GM19452 (cell line): Measurements from ENCODE around the gene PRSS16.
A peak's percentile ranks its signal among the peaks of the same experiment; 100 is the strongest.
"Not testable (repeated sequence)": the region's sequence is repeated elsewhere in the genome, so short reads cannot be mapped to it uniquely, and the experiment has no call there.

Experiments used
- ATAC-seq: cut with Tn5 transposase; IDR thresholded peaks from one replicate; pipeline ENCODE4 v1.9.1; 2021; ENCODE audit not compliant: unreplicated experiment

PRSS16 gene

GRCh38 chr6:27242589-27243265 is 4.8 kb upstream of the PRSS16 start:
- ATAC-seq, result no peak

GRCh38 chr6:27248783-27249182 is 1.3 kb downstream of the PRSS16 start:
- no peak for ATAC-seq

DNA sequence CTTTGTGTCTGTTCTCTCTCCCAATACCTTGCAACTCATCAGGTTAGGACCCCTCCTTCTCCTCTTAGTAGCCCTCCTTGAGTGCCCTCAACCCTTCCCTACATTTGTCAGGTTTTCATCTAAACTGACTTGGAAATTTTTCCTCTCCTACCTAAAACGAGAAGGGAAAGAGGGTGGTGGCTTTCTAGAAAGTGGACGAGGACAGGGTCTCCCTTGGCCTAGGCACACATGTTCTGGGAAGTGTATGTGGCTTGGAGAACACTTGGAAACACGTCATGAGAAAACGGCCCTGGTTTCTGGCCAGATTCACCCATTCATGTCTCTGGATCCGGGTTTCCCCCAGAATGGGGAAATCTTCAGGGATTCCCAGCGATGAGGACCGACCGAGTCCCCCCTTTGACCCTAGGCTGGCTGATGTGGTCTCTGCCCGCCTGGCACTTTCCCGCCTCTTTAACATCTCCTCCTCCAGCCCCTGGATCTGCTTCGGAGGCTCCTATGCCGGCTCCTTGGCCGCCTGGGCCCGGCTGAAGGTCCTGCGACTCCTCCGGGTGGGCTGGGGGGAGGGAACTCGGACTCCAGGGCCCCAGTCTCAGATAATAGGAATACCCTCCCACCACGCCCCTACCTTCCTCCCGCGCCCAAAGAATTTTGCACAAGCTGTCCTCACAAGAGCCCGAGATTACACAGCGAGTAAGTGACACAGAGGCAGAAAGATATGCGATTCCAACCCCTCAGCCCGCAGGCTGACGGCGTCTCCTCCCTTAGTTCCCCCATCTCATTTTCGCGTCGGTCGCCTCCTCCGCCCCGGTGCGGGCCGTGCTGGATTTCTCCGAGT is 3.0 kb downstream of the PRSS16 start:
- no peak for ATAC-seq

- ATAC-seq, result peak; percentile 63
Measured at GRCh38 chr6:27251112-27251605, 3.7 kb downstream of the PRSS16 start.

DNA sequence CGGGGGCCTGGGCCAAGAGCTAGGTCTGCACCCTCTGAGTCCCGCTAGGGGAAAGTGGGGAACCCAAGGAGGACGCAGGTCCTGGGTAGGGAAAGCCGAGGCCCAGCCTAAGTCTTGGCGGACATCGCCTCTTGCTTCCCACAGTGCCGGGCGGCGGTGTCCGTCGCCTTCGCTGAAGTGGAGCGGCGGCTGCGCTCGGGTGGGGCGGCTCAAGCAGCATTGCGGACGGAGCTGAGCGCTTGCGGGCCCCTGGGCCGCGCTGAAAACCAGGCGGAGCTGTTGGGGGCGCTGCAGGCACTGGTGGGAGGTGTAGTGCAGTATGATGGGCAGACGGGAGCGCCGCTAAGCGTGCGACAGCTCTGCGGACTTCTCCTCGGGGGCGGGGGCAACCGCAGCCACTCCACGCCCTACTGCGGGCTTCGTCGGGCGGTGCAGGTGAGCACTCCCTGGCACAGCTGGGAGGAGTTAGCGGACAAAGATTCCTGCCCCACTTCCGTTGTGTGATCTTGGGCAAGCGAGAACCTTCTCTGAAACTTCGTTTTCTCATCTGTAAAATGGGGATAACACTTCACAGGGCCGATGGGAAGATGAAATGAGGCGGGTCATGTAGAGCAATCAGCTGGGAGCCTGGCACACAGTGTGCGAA is 4.2 kb downstream of the PRSS16 start:
- peak; percentile 75 for ATAC-seq

DNA sequence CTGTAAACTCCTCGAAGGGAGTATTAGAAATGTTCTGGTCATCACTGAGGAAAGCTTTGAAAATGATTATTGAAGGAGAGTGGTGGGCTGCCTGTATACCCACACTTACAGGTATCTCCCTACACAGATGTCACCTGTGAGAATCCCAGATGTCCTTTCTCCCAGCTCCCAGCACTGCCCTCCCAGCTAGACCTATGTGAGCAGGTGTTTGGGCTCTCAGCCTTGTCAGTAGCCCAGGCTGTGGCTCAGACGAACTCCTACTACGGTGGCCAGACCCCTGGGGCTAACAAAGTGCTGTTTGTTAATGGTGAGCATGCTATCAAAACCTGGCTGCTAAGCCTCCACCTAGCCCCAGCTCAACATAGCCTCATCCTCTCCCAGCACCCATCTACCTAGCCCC is 7.1 kb downstream of the PRSS16 start:
- ATAC-seq, result no peak

- no peak for ATAC-seq
Measured at GRCh38 chr6:27255866-27256265, 8.4 kb downstream of the PRSS16 start.

DNA sequence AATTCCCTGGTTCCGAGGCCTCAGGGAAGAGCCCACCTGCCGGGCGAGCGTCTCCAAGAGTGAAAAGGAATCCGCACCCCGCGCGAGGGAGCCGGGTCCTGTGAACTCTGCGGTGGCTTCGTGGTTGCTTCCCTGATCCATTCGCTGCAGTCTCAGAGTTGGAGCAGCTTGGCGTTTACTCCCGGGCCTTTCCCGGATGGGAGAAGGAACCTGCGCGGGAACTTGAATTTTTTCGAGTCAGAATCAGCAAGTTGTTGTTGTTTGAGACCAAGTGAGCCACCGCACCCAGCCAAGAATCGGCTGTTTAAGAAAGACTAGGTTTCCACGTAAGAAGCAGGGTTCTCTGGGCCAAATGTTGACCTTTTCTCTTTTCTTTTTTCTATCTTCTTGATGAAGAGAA is 12.9 kb downstream of the PRSS16 start:
- no peak for ATAC-seq

DNA sequence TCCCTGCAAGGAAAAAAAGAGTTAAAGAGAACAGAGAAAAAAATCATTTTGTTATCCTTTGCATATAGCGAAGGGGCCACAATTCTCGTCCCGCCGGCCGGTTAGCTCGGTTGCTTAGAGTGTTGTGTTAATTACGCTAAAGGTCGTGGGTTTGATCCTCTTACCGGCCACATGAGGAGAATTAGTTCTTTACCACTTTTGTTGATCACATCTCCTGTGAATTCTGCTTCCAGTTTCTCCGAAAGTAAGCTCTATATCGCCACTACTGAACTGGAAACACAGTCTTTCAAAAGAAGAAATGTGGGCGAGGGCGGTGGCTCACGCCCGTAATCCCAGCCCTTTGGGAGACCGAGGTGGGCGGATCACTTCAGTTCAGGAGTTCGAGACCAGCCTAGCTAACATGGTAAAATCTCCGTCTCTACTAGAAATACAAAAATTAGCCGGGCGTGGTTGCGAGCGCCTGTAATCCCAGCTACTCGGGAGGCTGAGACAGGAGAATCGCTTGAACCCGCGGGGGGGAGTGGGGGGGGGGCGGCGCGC is 13.4 kb downstream of the PRSS16 start:
- ATAC-seq, result no peak

- ATAC-seq, result no peak
Measured at GRCh38 chr6:27263886-27264285, 16.4 kb downstream of the PRSS16 start.

- not testable (repeated sequence) for ATAC-seq
Measured at GRCh38 chr6:27267003-27267402, 19.5 kb downstream of the PRSS16 start.

DNA sequence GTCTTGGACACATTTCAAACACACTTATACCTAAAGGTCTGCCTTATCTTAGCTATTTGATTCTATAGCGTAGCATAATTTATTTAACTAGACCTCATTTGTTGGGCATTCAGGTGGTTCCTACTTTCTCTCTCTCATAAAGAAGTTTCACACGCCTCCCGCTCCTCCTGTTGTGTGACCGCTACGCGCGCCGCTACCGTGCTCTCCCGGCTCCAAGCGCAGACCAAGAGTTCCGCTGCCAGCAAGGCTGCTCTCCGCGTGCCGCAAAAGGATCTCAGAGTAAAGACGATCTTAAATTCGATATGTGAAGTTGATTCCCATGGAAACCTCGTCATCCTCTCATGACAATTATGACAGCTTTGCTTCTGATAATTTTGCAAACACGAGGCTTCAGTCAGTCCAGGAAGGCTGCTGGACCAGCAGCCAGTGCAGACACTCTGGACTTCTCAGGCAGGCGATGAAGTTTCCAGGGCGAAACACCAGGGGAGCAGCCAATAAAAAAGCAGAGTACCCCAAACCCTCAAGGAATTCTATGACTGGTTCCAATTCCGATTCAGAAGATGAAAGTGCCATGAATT is 20.4 kb downstream of the PRSS16 start:
- no peak for ATAC-seq

DNA sequence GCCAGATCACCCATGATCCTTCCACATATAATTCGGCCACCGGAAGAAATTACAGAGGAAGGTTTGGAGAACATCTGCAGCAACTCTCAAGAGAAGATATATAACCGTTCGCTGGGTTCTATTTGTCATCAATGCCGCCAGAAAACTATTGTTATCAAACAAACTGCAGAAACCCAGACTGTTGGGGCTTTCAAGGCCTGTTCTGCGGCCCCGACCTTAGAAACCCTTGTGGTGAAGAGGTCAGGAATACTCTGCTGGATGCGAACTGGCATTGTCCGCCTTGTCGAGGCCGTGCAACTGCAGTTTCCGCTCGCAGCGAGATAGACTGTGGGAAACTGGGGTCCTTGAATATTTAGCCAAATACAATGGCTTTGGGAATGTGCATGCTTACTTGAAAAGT is 21.3 kb downstream of the PRSS16 start:
- ATAC-seq, result no peak

DNA sequence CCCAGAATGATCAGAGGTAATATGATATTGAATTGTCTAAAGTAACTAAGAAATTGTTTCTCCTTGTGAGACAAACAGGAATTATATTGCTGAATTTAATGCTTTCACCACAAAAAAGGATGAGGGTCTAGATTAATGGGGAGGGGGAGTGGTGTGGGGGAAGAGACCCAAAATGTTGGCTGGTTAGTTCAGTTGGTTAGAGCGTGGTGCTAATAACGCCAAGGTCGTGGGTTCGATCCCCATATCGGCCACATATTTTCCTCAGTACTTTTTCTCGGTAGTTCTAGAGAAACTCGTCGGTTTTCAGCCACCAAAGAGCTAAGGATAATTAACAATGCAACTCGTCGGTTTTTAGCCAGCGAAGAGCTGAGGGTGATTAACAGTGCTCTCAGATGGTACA is 26.3 kb downstream of the PRSS16 start:
- ATAC-seq, result no peak

GRCh38 chr6:27275025-27275956 is 27.8 kb downstream of the PRSS16 start:
- ATAC-seq, result no peak

- no peak for ATAC-seq
Measured at GRCh38 chr6:27279513-27280063, 32.1 kb downstream of the PRSS16 start.

GRCh38 chr6:27280064-27280539 is 32.6 kb downstream of the PRSS16 start:
- no peak for ATAC-seq

DNA sequence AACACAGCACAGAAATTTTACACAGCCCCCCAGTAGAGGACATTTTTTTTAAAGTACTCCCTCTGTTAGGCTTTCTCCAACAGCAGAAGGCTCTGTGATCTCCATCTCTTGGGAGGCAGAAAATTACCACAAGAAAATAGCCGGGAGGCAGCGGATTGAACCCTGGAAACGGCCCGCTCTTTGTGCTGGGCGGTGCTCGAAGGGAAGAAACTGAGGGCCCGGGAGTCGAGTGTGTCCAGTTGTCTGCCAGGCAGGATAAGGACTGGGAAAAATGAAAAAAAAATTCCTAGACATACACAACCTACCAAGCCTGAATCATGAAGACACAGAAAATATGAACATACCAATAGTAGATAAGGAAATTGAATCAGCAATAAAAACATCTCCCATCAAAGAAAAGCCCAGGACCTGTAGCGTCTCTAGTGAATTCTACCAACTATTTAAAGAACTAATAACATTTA is 33.1 kb downstream of the PRSS16 start:
- no peak for ATAC-seq

GRCh38 chr6:27281105-27281539 is 33.6 kb downstream of the PRSS16 start:
- no peak for ATAC-seq
